Neural progenitor cell (in vitro differentiated cells): ENCODE results near the gene ABCF1.

ENCODE experiments used
- EZH2 ChIP-seq: fragments of 200-600 bp; sonication (generic); IDR thresholded peaks from 2 replicates; pipeline ENCODE4 v1.6.1; 2017; ENCODE audit warnings: antibody characterized with exemption, mild to moderate bottlenecking, moderate library complexity
- TF ChIP-seq, protein P1 (sequence below): fragments of 200-600 bp; sonication (generic); IDR thresholded peaks from 2 replicates; pipeline ENCODE4 v1.5.1; 2017; ENCODE audit warnings: antibody characterized with exemption, mild to moderate bottlenecking

DNA sequence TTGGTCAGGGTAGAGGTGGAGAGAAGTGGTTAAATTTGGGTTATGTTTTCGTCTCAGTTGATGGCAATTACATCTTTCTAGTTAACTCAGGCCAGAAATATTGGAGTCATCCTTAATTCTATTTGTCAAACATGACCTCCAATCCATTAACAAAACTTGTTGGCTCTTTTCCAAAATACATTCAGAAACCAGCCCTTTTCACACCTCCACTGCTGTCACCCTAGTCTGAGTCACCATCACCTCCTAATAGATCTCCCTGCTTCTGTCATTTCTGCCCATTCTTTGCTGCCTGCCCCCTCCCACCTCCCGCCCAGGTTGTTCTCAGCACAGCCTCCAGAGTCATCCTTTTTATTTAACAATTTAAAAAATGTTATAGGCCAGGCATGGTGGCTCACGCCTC is 3.0 kb upstream of the ABCF1 start:
- no peak for TF ChIP-seq EZH2
- TF ChIP-seq, protein P1, sequence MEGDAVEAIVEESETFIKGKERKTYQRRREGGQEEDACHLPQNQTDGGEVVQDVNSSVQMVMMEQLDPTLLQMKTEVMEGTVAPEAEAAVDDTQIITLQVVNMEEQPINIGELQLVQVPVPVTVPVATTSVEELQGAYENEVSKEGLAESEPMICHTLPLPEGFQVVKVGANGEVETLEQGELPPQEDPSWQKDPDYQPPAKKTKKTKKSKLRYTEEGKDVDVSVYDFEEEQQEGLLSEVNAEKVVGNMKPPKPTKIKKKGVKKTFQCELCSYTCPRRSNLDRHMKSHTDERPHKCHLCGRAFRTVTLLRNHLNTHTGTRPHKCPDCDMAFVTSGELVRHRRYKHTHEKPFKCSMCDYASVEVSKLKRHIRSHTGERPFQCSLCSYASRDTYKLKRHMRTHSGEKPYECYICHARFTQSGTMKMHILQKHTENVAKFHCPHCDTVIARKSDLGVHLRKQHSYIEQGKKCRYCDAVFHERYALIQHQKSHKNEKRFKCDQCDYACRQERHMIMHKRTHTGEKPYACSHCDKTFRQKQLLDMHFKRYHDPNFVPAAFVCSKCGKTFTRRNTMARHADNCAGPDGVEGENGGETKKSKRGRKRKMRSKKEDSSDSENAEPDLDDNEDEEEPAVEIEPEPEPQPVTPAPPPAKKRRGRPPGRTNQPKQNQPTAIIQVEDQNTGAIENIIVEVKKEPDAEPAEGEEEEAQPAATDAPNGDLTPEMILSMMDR, result no peak
